Stimulated activated CD8-positive, alpha-beta memory T cell treated with anti-CD3 and anti-CD28 coated beads, Interleukin-4, amount 100 ng/mL, for 48 hours (primary cell): ENCODE data around the gene IP6K3.
A peak's percentile ranks its signal among the peaks of the same experiment; 100 is the strongest.

Experiments used
- DNase-seq: peaks from one replicate; pipeline ENCODE4 v3.0.0-alpha.2; 2020

Gene IP6K3

GRCh38 chr6:33777398-33778388 lies 31.0 kb upstream of the IP6K3 start:
- no peak for DNase-seq

GRCh38 chr6:33776764-33777163 lies 30.1 kb upstream of the IP6K3 start:
- DNase-seq = no peak

GRCh38 chr6:33776186-33776585 lies 29.5 kb upstream of the IP6K3 start:
- no peak for DNase-seq

GRCh38 chr6:33774774-33775173 lies 28.1 kb upstream of the IP6K3 start:
- no peak for DNase-seq

GRCh38 chr6:33772902-33773472 lies 26.3 kb upstream of the IP6K3 start:
- no peak for DNase-seq

- DNase-seq = no peak
Observed at GRCh38 chr6:33772082-33772830, 25.6 kb upstream of the IP6K3 start.

GRCh38 chr6:33771146-33772081 lies 24.7 kb upstream of the IP6K3 start:
- peak; percentile 75 for DNase-seq

GRCh38 chr6:33770833-33771145 lies 24.1 kb upstream of the IP6K3 start:
- no peak for DNase-seq

GRCh38 chr6:33770124-33770832 lies 23.6 kb upstream of the IP6K3 start:
- no peak for DNase-seq

- no peak for DNase-seq
Observed at GRCh38 chr6:33769248-33769821, 22.6 kb upstream of the IP6K3 start.

- DNase-seq = peak; percentile 89
Observed at GRCh38 chr6:33768644-33769120, 22.0 kb upstream of the IP6K3 start.

- DNase-seq = no peak
Observed at GRCh38 chr6:33766921-33767907, 20.5 kb upstream of the IP6K3 start.

- no peak for DNase-seq
Observed at GRCh38 chr6:33765368-33765767, 18.7 kb upstream of the IP6K3 start.

GRCh38 chr6:33764036-33764435 lies 17.3 kb upstream of the IP6K3 start:
- DNase-seq = no peak

- no peak for DNase-seq
Observed at GRCh38 chr6:33763483-33763882, 16.8 kb upstream of the IP6K3 start.

- no peak for DNase-seq
Observed at GRCh38 chr6:33762713-33763112, 16.0 kb upstream of the IP6K3 start.

GRCh38 chr6:33761922-33762629 lies 15.4 kb upstream of the IP6K3 start:
- peak; percentile 68 for DNase-seq

- no peak for DNase-seq
Observed at GRCh38 chr6:33761581-33761921, 14.8 kb upstream of the IP6K3 start.

GRCh38 chr6:33759887-33760629 lies 13.4 kb upstream of the IP6K3 start:
- no peak for DNase-seq
